ENCODE measurements around the gene OR6C76.

- TF ChIP-seq CTCF (IDR thresholded peaks at IDR 0.05) (no peak), POLR2A (IDR thresholded peaks at IDR 0.05) (no peak)
Observed at GRCh38 chr12:55392032-55392795, 33.8 kb upstream of the OR6C76 start.
